SU-DHL-6 (cell line): ENCODE data around the gene ARMC9.

Experiments
- H2AFZ ChIP-seq: fragments of 200-600 bp; sonication (generic); 2 replicates; pipeline ENCODE4 v1.6.1; 2014; ENCODE audit warnings: low read depth, mild to moderate bottlenecking, moderate library complexity, mixed read lengths, antibody characterized with exemption, low read length; ENCODE audit not compliant: severe bottlenecking
- H3F3A ChIP-seq: fragments of 200-600 bp; shearing (Covaris generic); 2 replicates; pipeline ENCODE4 v1.6.0; 2016; ENCODE audit warnings: antibody characterized with exemption, mild to moderate bottlenecking; ENCODE audit not compliant: insufficient read depth
- H3K27ac ChIP-seq: fragments of 200-600 bp; sonication (generic); 2 replicates; pipeline ENCODE4 v1.5.1; 2016; ENCODE audit warnings: low read depth, mild to moderate bottlenecking, low read length, moderate library complexity, mixed read lengths
- H3K27me3 ChIP-seq: fragments of 200-600 bp; sonication (generic), shearing (Covaris generic); 2 replicates; pipeline ENCODE4 v1.6.0; 2014; ENCODE audit warnings: mild to moderate bottlenecking, low read length
- H3K36me3 ChIP-seq: fragments of 200-600 bp; sonication (generic); 2 replicates; pipeline ENCODE4 v1.6.1; 2014; ENCODE audit warnings: mild to moderate bottlenecking, low read length, mixed read lengths
- H3K4me2 ChIP-seq: fragments of 300-600, 200-600 bp; shearing (Covaris generic), sonication (generic); 2 replicates; pipeline ENCODE4 v1.6.0; 2014; ENCODE audit warnings: low read length, low read depth, mild to moderate bottlenecking; ENCODE audit not compliant: poor library complexity, severe bottlenecking
- H3K4me3 ChIP-seq: fragments of 200-600 bp; sonication (generic); 2 replicates; pipeline ENCODE4 v1.5.1; 2014; ENCODE audit warnings: antibody characterized with exemption, low read length, mild to moderate bottlenecking, mixed read lengths; ENCODE audit not compliant: insufficient read depth, poor library complexity, severe bottlenecking
- H3K79me2 ChIP-seq: fragments of 200-600 bp; sonication (generic); 2 replicates; pipeline ENCODE4 v1.6.1; 2014; ENCODE audit warnings: mild to moderate bottlenecking, low read length, moderate library complexity; ENCODE audit not compliant: insufficient read depth
- H3K9ac ChIP-seq: fragments of 200-600 bp; sonication (generic); 2 replicates; pipeline ENCODE4 v1.7.0; 2014; ENCODE audit warnings: mild to moderate bottlenecking, low read length
- H3K9me2 ChIP-seq: fragments of 200-600 bp; sonication (generic); replicated peaks from 2 replicates; pipeline ENCODE4 v1.6.1; 2014; ENCODE audit warnings: low read length; ENCODE audit not compliant: insufficient read depth
- H3K9me3 ChIP-seq: fragments of 200-600 bp; sonication (generic); 2 replicates; pipeline ENCODE4 v1.6.1; 2014; ENCODE audit warnings: low read length, mixed read lengths; ENCODE audit not compliant: insufficient read depth
- H4K20me1 ChIP-seq: fragments of 200-600 bp; sonication (generic); 2 replicates; pipeline ENCODE4 v1.6.1; 2014; ENCODE audit warnings: low read depth, mild to moderate bottlenecking, antibody characterized with exemption, low read length, moderate library complexity, mixed read lengths
- CTCF ChIP-seq: fragments of 200-600 bp; sonication (generic); IDR thresholded peaks from one replicate; pipeline ENCODE4 v1.5.1; 2017; ENCODE audit warnings: antibody characterized with exemption, mild to moderate bottlenecking, low read length, moderate library complexity; ENCODE audit not compliant: insufficient read depth, poor library complexity, severe bottlenecking
- EZH2phosphoT487 ChIP-seq: fragments of 200-600 bp; sonication (generic), shearing (Covaris generic); conservative IDR thresholded peaks from 2 replicates; pipeline ENCODE4 v1.6.1; 2018; ENCODE audit warnings: mild to moderate bottlenecking, antibody characterized with exemption, low read length, moderate library complexity, mixed read lengths

The ARMC9 gene

DNA sequence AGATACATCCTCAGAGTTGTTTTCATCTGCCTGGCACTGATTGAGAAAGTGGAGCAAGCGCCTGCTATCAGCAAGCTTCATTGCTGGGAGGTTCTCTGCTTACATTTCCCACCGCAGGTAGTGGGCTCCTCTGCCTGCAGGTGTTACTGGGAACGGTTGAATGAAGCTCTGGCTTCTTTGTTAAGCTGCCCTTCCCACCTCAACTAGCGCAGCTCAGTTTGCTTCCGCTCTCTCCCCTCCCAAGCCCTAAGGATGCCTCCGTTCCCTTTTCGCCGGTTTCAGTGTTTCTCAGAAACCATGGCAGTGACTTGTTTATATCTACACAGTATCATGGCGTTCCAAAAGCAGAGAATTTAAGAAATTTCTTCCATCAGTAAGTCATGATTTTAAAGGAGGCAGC, 124.9 kb downstream of the ARMC9 start:
- no peak overlapping the region for H3K27ac ChIP-seq
- H3K9me3 ChIP-seq: no peaks in the 10 kb centered on the region
- TF ChIP-seq CTCF (no peak), EZH2phosphoT487 (no peak)
- H3F3A ChIP-seq: 0 out of 2 replicates have a peak, but pooled peaks cover 10% of the 10 kb centered on the region
- H3K4me2 ChIP-seq: no peak overlapping the region
- no peak overlapping the region for H3K9ac ChIP-seq
- H3K27me3 ChIP-seq: no peaks in the 10 kb centered on the region
- no peak overlapping the region for H3K4me3 ChIP-seq
- H2AFZ ChIP-seq: no peak overlapping the region
- no peaks in the 10 kb centered on the region for H3K9me2 ChIP-seq
- H3K36me3 ChIP-seq: no peaks in the 10 kb centered on the region
- no peaks in the 10 kb centered on the region for H3K79me2 ChIP-seq
- no peaks in the 10 kb centered on the region for H4K20me1 ChIP-seq

GRCh38 chr2:231325826-231326225, 127.4 kb downstream of the ARMC9 start:
- Histone ChIP-seq H3K4me2 (no peak overlapping the region), H3K27ac (no peak overlapping the region), H3K9me2 (no peaks in the 10 kb centered on the region), H4K20me1 (no peaks in the 10 kb centered on the region), H3K27me3 (no peaks in the 10 kb centered on the region), H3K9me3 (no peaks in the 10 kb centered on the region), H3K79me2 (no peaks in the 10 kb centered on the region), H2AFZ (no peak overlapping the region), H3K4me3 (no peak overlapping the region), H3K9ac (no peak overlapping the region), H3K36me3 (no peaks in the 10 kb centered on the region), H3F3A (no peaks in the 10 kb centered on the region)
- TF ChIP-seq EZH2phosphoT487 (no peak), CTCF (no peak)

DNA sequence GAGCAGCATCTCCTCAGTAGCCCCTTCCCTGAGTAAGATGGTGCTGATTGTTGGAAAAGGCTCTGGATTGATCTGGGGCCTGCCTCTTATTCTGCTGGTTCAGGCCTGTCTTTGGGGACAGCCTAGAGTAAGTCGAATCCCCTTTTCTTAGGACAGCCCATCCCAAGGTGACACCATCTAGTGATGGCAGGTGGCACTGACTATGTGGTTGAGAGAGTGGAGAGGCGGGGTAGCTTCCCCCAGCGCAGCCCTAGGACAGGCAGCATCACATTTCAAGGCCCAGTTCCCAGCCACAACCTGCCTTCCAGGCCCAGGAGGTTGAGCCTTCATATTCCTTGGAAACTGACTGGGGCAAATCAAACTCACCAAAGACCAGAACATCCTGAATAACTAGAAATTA, 128.0 kb downstream of the ARMC9 start:
- no peaks in the 10 kb centered on the region for H4K20me1 ChIP-seq
- no peak overlapping the region for H3K27ac ChIP-seq
- no peaks in the 10 kb centered on the region for H3K9me3 ChIP-seq
- H3K36me3 ChIP-seq: no peaks in the 10 kb centered on the region
- H3K9ac ChIP-seq: no peak overlapping the region
- no peak for TF ChIP-seq EZH2phosphoT487
- TF ChIP-seq CTCF: no peak
- no peak overlapping the region for H3K4me3 ChIP-seq
- H2AFZ ChIP-seq: no peak overlapping the region
- H3F3A ChIP-seq: no peaks in the 10 kb centered on the region
- no peaks in the 10 kb centered on the region for H3K27me3 ChIP-seq
- no peaks in the 10 kb centered on the region for H3K9me2 ChIP-seq
- H3K79me2 ChIP-seq: no peaks in the 10 kb centered on the region
- H3K4me2 ChIP-seq: no peak overlapping the region

- Histone ChIP-seq H3K36me3 (no peaks in the 10 kb centered on the region), H3K9ac (no peak overlapping the region), H3K27me3 (no peaks in the 10 kb centered on the region), H3K9me3 (no peaks in the 10 kb centered on the region), H4K20me1 (no peaks in the 10 kb centered on the region), H3K27ac (no peak overlapping the region), H3K4me3 (no peak overlapping the region), H3K4me2 (no peak overlapping the region), H3K9me2 (no peaks in the 10 kb centered on the region), H3F3A (no peaks in the 10 kb centered on the region), H3K79me2 (no peaks in the 10 kb centered on the region), H2AFZ (no peak overlapping the region)
- no peak for TF ChIP-seq CTCF
- TF ChIP-seq EZH2phosphoT487: no peak
Measured at GRCh38 chr2:231330311-231330710, 131.9 kb downstream of the ARMC9 start.
